Panc1 (cell line): ENCODE measurements around the gene MRPL16. TPM values are rescaled to one million over a fixed set of nuclear protein-coding genes. Genes with fewer than 3 reads are reported as not detected.
A peak's percentile ranks its signal among the peaks of the same experiment; 100 is the strongest.
"Not testable (repeated sequence)": the region's sequence is repeated elsewhere in the genome, so short reads cannot be mapped to it uniquely, and the experiment has no call there.

Experiments
- ATAC-seq: fragments of 200-7000 bp; cut with Tn5 transposase; 2 replicates; pipeline ENCODE4 v1.9.1; 2020; ENCODE audit warnings: mild to moderate bottlenecking, moderate library complexity
- BruUV-seq: library from RNA; stranded (reverse); fragments of 400-500 nt; replicated peaks from 2 replicates; lab custom pipeline; 2021; lab: Mats Ljungman, UMichigan
- CTCF ChIA-PET: fragments of 300-600 bp; sonication (Branson Sonifier 250); formaldehyde crosslinking; loops from one replicate; lab custom pipeline; 2022; ENCODE audit warnings: antibody characterized with exemption; lab: Charles Lee
- POLR2A ChIA-PET: fragments of 300-600 bp; sonication (Branson Sonifier 250); formaldehyde crosslinking; loops from one replicate; lab custom pipeline; 2022; ENCODE audit warnings: antibody characterized with exemption; lab: Charles Lee
- DNase-seq: peaks from one replicate; pipeline ENCODE4 v3.0.0-alpha.2; 2010; ENCODE audit warnings: low read depth, low spot score
- H3K27ac ChIP-seq: 2 replicates; pipeline ENCODE4 v1.5.1; 2011; ENCODE audit warnings: mild to moderate bottlenecking, low read length, inconsistent platforms
- H3K27me3 ChIP-seq: fragments of 200-500 bp; sonication (Bioruptor generic); 2 replicates; pipeline ENCODE4 v1.6.0; 2014; ENCODE audit warnings: low read length, inconsistent platforms; ENCODE audit not compliant: control insufficient read depth, insufficient read depth
- H3K36me3 ChIP-seq: fragments of 200-500 bp; sonication (Bioruptor generic); 2 replicates; pipeline ENCODE4 v1.5.1; 2014; ENCODE audit warnings: inconsistent platforms, mild to moderate bottlenecking, low read length, moderate library complexity; ENCODE audit not compliant: control insufficient read depth, insufficient read depth
- H3K4me1 ChIP-seq: 2 replicates; pipeline ENCODE4 v1.5.1; 2011; ENCODE audit warnings: inconsistent platforms, mild to moderate bottlenecking, low read length, moderate library complexity; ENCODE audit not compliant: control insufficient read depth, insufficient read depth
- H3K4me3 ChIP-seq, 2 experiments: 2 replicates each; pipeline ENCODE4 v1.5.1; 2011 to 2012; ENCODE audit warnings: low read depth in 2 of 2, low read length in 2 of 2, mild to moderate bottlenecking in 2 of 2, inconsistent platforms in 1 of 2, moderate library complexity in 1 of 2
- H3K9me3 ChIP-seq: fragments of 200-500 bp; sonication (Bioruptor generic); 2 replicates; pipeline ENCODE4 v1.5.1; 2014; ENCODE audit warnings: low read depth, mild to moderate bottlenecking, inconsistent platforms, low read length, moderate library complexity; ENCODE audit not compliant: control insufficient read depth, insufficient read depth
- POLR2AphosphoS5 ChIP-seq: IDR thresholded peaks from 2 replicates; pipeline ENCODE4 v1.6.1; 2012; ENCODE audit warnings: mild to moderate bottlenecking, low read depth, low read length, moderate library complexity
- SIN3A ChIP-seq: IDR thresholded peaks from 2 replicates; pipeline ENCODE4 v1.6.1; 2012; ENCODE audit warnings: low read depth, mild to moderate bottlenecking, low read length, moderate library complexity, borderline replicate concordance; ENCODE audit not compliant: insufficient read depth
- TCF7L2 ChIP-seq: IDR thresholded peaks from 2 replicates; pipeline ENCODE4 v1.6.1; 2011; ENCODE audit warnings: mild to moderate bottlenecking, low read depth, low read length, inconsistent platforms
- in situ Hi-C: cut with HindIII; loops from 2 replicates; pipeline ENCODE4 v1.10.0; 2016; ENCODE audit warnings: low sequenced_read_pairs, low pct_unique_long_range_greater_than_20kb
- intact Hi-C: fragments of 100-400 bp; cut with micrococcal nuclease; formaldehyde crosslinking; loops from one replicate; pipeline ENCODE4 v1.10.0; 2022; ENCODE audit not compliant: unreplicated experiment
- total RNA-seq: library from RNA; stranded (reverse); gene quantifications from one replicate; pipeline ENCODE4 v1.2.1, GENCODE V29; 2021; ENCODE audit not compliant: unreplicated experiment
- TF ChIP-seq, protein P1 (sequence below), 2 experiments: IDR thresholded peaks; 2 replicates each; pipeline ENCODE4 v1.6.1; 2011 to 2012; ENCODE audit warnings: low read depth in 2 of 2, control low read depth in 1 of 2, low read length in 1 of 2, mild to moderate bottlenecking in 1 of 2, moderate library complexity in 1 of 2; ENCODE audit not compliant: insufficient read depth in 1 of 2
- TF ChIP-seq, protein P2 (sequence below): fragments of 450-650 bp; IDR thresholded peaks from 2 replicates; pipeline ENCODE4 v1.5.1; 2017; ENCODE audit warnings: mild to moderate bottlenecking

Gene MRPL16
- total RNA-seq, 1 experiment from 2014 or later = 41.8 TPM

DNA sequence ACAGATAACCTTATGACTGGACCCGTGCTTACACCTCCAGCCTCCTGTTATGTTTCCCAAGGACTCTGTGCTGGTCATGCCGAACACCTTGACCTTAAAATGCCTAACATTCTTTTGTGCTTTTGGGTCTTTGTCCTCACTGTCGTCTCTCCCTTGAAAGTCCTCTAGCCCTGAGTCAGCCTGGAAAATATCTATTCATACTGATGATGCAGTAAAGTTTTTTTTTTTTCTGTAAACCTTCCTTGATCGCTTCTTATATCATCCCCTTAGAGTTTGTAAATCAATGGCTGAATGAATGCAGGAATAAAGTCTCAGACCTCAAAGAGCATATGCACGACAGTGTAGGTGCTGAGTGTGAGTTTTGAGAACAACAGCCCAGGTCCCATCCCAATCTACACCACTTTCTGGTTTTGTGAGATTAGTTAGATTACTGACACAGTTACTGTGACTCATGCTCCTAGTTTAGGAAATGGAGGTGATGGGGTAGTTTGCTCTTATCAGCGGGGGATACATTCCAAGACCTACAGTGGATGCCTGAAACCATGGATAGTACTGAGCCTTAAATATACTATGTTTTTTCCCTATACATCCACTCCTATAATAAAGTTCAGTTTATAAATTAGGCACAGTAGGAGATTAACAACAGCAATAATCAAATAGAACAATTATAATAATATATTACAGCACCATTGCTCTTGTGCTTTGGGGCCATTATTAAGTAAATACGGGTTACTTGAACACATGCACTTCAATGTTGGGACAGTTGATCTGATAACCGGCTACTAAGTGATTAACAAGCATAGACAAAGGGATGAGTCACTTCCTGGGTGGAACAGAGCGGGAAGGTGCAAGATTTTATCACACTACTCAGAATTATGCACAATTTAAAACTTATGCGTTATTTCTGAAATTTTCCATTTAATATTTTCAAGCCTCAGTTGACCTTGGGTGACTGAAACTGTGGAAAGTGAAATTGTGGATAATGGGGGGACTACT lies 47.2 kb upstream of the MRPL16 start:
- no TSS peak for BruUV-seq
- Histone ChIP-seq H3K27ac (no peak overlapping the region), H3K36me3 (no peaks in the 10 kb centered on the region), H3K4me3 (no peak overlapping the region), H3K9me3 (no peaks in the 10 kb centered on the region), H3K4me1 (peaks cover 6% of the 10 kb centered on the region; the same call in 1 of the 2 replicates), H3K27me3 (no peaks in the 10 kb centered on the region)
- in situ Hi-C loops = no loop called here
- POLR2A ChIA-PET = no interaction called here
- intact Hi-C loops = no loop called here
- CTCF ChIA-PET = no interaction called here
- TF ChIP-seq SIN3A = no peak
- TF ChIP-seq, protein P1, sequence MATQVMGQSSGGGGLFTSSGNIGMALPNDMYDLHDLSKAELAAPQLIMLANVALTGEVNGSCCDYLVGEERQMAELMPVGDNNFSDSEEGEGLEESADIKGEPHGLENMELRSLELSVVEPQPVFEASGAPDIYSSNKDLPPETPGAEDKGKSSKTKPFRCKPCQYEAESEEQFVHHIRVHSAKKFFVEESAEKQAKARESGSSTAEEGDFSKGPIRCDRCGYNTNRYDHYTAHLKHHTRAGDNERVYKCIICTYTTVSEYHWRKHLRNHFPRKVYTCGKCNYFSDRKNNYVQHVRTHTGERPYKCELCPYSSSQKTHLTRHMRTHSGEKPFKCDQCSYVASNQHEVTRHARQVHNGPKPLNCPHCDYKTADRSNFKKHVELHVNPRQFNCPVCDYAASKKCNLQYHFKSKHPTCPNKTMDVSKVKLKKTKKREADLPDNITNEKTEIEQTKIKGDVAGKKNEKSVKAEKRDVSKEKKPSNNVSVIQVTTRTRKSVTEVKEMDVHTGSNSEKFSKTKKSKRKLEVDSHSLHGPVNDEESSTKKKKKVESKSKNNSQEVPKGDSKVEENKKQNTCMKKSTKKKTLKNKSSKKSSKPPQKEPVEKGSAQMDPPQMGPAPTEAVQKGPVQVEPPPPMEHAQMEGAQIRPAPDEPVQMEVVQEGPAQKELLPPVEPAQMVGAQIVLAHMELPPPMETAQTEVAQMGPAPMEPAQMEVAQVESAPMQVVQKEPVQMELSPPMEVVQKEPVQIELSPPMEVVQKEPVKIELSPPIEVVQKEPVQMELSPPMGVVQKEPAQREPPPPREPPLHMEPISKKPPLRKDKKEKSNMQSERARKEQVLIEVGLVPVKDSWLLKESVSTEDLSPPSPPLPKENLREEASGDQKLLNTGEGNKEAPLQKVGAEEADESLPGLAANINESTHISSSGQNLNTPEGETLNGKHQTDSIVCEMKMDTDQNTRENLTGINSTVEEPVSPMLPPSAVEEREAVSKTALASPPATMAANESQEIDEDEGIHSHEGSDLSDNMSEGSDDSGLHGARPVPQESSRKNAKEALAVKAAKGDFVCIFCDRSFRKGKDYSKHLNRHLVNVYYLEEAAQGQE (IDR thresholded peaks at IDR 0.05; ENCODE audit: insufficient read depth in 1 of 2, low read depth in 2 of 2, low read length in 1 of 2) = no peak
- TF ChIP-seq TCF7L2 = no peak
- TF ChIP-seq POLR2AphosphoS5 = no peak
- TF ChIP-seq, protein P2, sequence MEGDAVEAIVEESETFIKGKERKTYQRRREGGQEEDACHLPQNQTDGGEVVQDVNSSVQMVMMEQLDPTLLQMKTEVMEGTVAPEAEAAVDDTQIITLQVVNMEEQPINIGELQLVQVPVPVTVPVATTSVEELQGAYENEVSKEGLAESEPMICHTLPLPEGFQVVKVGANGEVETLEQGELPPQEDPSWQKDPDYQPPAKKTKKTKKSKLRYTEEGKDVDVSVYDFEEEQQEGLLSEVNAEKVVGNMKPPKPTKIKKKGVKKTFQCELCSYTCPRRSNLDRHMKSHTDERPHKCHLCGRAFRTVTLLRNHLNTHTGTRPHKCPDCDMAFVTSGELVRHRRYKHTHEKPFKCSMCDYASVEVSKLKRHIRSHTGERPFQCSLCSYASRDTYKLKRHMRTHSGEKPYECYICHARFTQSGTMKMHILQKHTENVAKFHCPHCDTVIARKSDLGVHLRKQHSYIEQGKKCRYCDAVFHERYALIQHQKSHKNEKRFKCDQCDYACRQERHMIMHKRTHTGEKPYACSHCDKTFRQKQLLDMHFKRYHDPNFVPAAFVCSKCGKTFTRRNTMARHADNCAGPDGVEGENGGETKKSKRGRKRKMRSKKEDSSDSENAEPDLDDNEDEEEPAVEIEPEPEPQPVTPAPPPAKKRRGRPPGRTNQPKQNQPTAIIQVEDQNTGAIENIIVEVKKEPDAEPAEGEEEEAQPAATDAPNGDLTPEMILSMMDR = no peak
- DNase-seq (no peak), ATAC-seq (peak; percentile 78; the same call in 1 of the 2 replicates)

DNA sequence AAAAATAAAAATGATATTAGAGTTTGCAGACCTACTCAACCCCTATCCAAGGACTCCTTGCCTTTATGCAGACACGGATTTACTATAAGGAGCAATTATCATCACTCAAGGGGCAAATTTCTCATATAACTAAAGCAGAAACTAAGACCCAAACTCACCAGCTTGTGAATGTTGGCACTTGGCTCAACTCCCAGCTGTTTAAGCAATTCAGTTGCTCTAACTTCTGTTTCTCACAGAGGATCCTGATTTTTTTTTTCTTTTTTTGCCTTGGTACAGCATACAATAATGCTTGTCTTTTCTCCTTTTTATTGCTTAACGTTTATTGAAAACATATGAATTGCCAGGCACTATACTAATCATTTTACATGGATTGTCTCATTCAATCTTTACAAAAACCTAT lies 44.3 kb upstream of the MRPL16 start:
- ChIA-PET CTCF (no interaction called here), POLR2A (no interaction called here)
- Histone ChIP-seq H3K27me3 (no peaks in the 10 kb centered on the region), H3K36me3 (no peaks in the 10 kb centered on the region), H3K9me3 (no peaks in the 10 kb centered on the region), H3K4me3 (no peak overlapping the region), H3K4me1 (peaks cover 6% of the 10 kb centered on the region; the same call in 1 of the 2 replicates), H3K27ac (no peak overlapping the region)
- no peak for TF ChIP-seq POLR2AphosphoS5
- TF ChIP-seq SIN3A = no peak
- TF ChIP-seq TCF7L2 = no peak
- TF ChIP-seq, protein P2 = no peak
- TF ChIP-seq, protein P1 (IDR thresholded peaks at IDR 0.05; ENCODE audit: insufficient read depth in 1 of 2, low read depth in 2 of 2, low read length in 1 of 2) = no peak
- intact Hi-C loops = no loop called here
- in situ Hi-C loops = no loop called here
- ATAC-seq (no peak), DNase-seq (no peak)
- no TSS peak for BruUV-seq

DNA sequence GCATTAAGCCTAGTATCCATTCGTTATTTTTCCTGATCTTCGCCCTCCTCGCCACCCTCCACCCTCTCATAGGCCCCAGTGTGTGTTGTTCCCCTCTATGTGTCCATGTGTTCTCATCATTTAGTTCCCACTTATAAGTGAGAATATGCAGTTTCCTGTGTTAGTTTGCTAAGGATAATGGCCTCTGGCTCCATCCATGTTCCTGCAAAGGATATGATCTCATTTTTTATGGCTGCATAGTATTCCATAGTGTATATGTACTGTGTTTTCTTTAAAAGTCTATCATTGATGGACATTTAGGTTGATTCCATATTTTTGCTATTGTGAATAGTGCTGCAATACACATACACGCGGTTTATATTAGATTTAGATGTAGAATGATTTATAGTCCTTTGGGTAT lies 40.8 kb upstream of the MRPL16 start:
- H3K36me3 ChIP-seq, in situ Hi-C loops, H3K27ac ChIP-seq, DNase-seq, POLR2A ChIA-PET, intact Hi-C loops, BruUV-seq, H3K4me3 ChIP-seq, CTCF ChIA-PET, H3K9me3 ChIP-seq, H3K27me3 ChIP-seq, H3K4me1 ChIP-seq, ATAC-seq: not testable (repeated sequence)
